NT2/D1 (cell line): ENCODE results near the gene HNRNPD.
A peak's percentile ranks its signal among the peaks of the same experiment; 100 is the strongest.
"Not testable (repeated sequence)": the region's sequence is repeated elsewhere in the genome, so short reads cannot be mapped to it uniquely, and the experiment has no call there.

ENCODE experiments used
- DNase-seq: peaks from one replicate; pipeline ENCODE4 v3.0.0-alpha.2; 2011; ENCODE audit warnings: low read depth, low spot score
- H3K27me3 ChIP-seq: 2 replicates; pipeline ENCODE4 v1.6.0; 2011; ENCODE audit warnings: mild to moderate bottlenecking; ENCODE audit not compliant: insufficient read length, insufficient read depth
- H3K36me3 ChIP-seq: 2 replicates; pipeline ENCODE4 v1.6.1; 2011; ENCODE audit warnings: mild to moderate bottlenecking, low read length, mixed read lengths; ENCODE audit not compliant: insufficient read depth, insufficient read length
- H3K4me1 ChIP-seq: 2 replicates; pipeline ENCODE4 v1.5.1; 2011; ENCODE audit not compliant: insufficient read depth, insufficient read length
- H3K4me3 ChIP-seq: 2 replicates; pipeline ENCODE4 v1.5.1; 2011; ENCODE audit warnings: low read depth; ENCODE audit not compliant: insufficient read length
- H3K9ac ChIP-seq: 2 replicates; pipeline ENCODE4 v1.6.0; 2011; ENCODE audit warnings: low read depth; ENCODE audit not compliant: insufficient read length
- H3K9me3 ChIP-seq: 2 replicates; pipeline ENCODE4 v1.5.1; 2011; ENCODE audit warnings: mild to moderate bottlenecking, low read length; ENCODE audit not compliant: insufficient read depth
- SUZ12 ChIP-seq: IDR thresholded peaks from 2 replicates; pipeline ENCODE4 v1.6.1; 2011; ENCODE audit not compliant: insufficient read length, insufficient read depth; ENCODE audit errors: extremely low read depth
- YY1 ChIP-seq: IDR thresholded peaks from 2 replicates; pipeline ENCODE4 v1.6.1; 2011; ENCODE audit not compliant: insufficient read length, insufficient read depth
- ZNF274 ChIP-seq: IDR thresholded peaks from 2 replicates; pipeline ENCODE4 v1.6.1; 2011; ENCODE audit warnings: mild to moderate bottlenecking, low read depth, low read length

HNRNPD gene

GRCh38 chr4:82335043-82335442 is 38.7 kb downstream of the HNRNPD start:
- no peak for TF ChIP-seq YY1
- no peaks in the 10 kb centered on the region for H3K27me3 ChIP-seq
- no peak for DNase-seq
- no peak overlapping the region for H3K9ac ChIP-seq
- no peaks in the 10 kb centered on the region for H3K36me3 ChIP-seq
- H3K4me3 ChIP-seq, result no peak overlapping the region
- H3K9me3 ChIP-seq, result no peaks in the 10 kb centered on the region; the same call in 1 of the 2 replicates
- no peaks in the 10 kb centered on the region for H3K4me1 ChIP-seq

GRCh38 chr4:82333641-82334040 is 40.1 kb downstream of the HNRNPD start:
- not testable (repeated sequence) for H3K4me1 ChIP-seq, H3K9ac ChIP-seq, H3K4me3 ChIP-seq, H3K9me3 ChIP-seq, DNase-seq, H3K27me3 ChIP-seq, H3K36me3 ChIP-seq

GRCh38 chr4:82331814-82332213 is 42.0 kb downstream of the HNRNPD start:
- Histone ChIP-seq H3K9me3 (no peaks in the 10 kb centered on the region; the same call in 1 of the 2 replicates), H3K4me1 (no peaks in the 10 kb centered on the region), H3K4me3 (no peak overlapping the region), H3K27me3 (no peaks in the 10 kb centered on the region), H3K36me3 (no peaks in the 10 kb centered on the region), H3K9ac (no peak overlapping the region)
- no peak for DNase-seq
- TF ChIP-seq SUZ12, result no peak
- no peak for TF ChIP-seq ZNF274
- TF ChIP-seq YY1, result no peak

- no peaks in the 10 kb centered on the region for H3K27me3 ChIP-seq
- TF ChIP-seq SUZ12, result no peak
- no peak for TF ChIP-seq YY1
- no peak for TF ChIP-seq ZNF274
- DNase-seq, result no peak
These were observed 53.4 kb downstream of the HNRNPD start for GRCh38 chr4:82320351-82320750.

GRCh38 chr4:82303063-82303462 is 70.7 kb downstream of the HNRNPD start:
- peak; percentile 5 for DNase-seq
- H3K4me3 ChIP-seq, H3K4me1 ChIP-seq, H3K9me3 ChIP-seq, H3K36me3 ChIP-seq, H3K9ac ChIP-seq, H3K27me3 ChIP-seq: not testable (repeated sequence)

More at GRCh38 chr4:82320351-82320750, 53.4 kb downstream of the HNRNPD start:
- Histone ChIP-seq H3K9me3 (peaks cover 6% of the 10 kb centered on the region; the same call in 1 of the 2 replicates), H3K4me3 (no peak overlapping the region), H3K9ac (no peak overlapping the region), H3K36me3 (no peaks in the 10 kb centered on the region), H3K4me1 (peaks cover 2% of the 10 kb centered on the region)
